T-helper 9 cell (primary cell): ENCODE data around the gene SLC35A2.

Experiments used
- DNase-seq: peaks from one replicate; pipeline ENCODE4 v3.0.0-alpha.2; 2020
- total RNA-seq, 2 donors: gene quantifications; one replicate each; lab custom pipeline; 2026; lab: John Stamatoyannopoulos, UW

The SLC35A2 gene
- total RNA-seq: 21.0 to 32.3 reads per million in 2 donors

GRCh38 chrX:48911412-48912182 lies at the start of gene SLC35A2:
SLC35A2 (minus strand) TSS chrX:48911646; CDS start chrX:48911636, 10 bp downstream.
- peak; percentile 87 for DNase-seq

- DNase-seq: no peak
Observed at GRCh38 chrX:48960291-48960690, 48.8 kb upstream of the SLC35A2 start.

- DNase-seq: no peak
Observed at GRCh38 chrX:48958635-48959094, 47.2 kb upstream of the SLC35A2 start.

- peak; percentile 83 for DNase-seq
Observed at GRCh38 chrX:48957827-48958634, 46.6 kb upstream of the SLC35A2 start.

DNA sequence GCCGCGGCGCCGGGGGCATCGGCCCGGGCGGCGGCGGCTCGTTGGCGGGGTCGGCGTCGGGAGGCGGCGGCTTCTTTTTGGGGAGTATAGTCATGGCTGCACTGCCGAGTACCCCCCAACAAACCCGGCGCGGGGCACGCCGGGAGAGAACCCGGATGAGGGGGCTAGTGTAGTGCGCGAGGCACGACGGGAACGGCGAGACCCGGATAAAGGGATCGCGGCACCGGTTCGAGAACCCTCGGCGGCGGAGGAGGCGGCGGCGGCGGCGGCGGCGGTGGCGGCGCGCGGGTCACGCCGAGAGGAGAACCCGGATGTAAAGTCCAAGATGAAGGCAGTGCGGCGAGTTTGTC lies 46.0 kb upstream of the SLC35A2 start, which contains the start of gene OTUD5:
Gene OTUD5, minus strand, starts transcription at position 131 of the 350 bp plus-strand sequence. Its CDS starts 37 bp downstream, at position 94.
- peak; percentile 62 for DNase-seq

DNA sequence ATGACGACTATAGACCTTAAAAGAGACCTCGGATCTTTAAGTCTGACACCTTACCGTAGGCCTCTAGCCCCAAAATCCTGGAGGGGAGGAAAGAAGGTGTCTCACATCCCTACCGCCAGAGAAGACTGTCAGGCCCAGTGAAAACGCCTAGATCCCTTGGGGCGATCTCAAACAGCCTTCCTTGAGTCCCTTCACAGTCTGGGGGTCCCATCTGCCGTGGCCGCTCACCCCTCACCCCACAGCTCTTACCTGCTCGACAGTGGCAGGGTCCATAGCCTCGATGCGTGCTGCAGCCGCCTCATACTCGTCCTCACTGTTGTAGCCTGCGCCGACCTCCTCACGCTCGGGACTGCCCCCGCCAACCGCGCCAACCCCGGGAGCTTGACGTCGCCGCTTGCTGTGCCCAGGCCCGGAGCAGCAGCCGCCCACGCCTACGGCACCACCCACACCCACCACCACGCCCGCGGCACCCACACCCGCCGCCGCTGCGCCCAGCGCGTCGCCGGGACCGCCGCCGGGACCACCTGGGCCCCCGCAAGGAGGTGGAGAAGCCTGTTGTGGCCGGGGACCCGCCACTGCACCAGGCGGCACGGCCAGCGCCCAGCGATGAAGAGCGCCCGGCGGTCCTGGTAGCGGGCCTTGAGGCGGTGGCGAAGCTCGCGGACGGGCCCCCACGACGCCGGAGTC lies 45.4 kb upstream of the SLC35A2 start:
- peak; percentile 58 for DNase-seq

GRCh38 chrX:48948589-48948988 lies 37.1 kb upstream of the SLC35A2 start:
- DNase-seq: no peak

DNA sequence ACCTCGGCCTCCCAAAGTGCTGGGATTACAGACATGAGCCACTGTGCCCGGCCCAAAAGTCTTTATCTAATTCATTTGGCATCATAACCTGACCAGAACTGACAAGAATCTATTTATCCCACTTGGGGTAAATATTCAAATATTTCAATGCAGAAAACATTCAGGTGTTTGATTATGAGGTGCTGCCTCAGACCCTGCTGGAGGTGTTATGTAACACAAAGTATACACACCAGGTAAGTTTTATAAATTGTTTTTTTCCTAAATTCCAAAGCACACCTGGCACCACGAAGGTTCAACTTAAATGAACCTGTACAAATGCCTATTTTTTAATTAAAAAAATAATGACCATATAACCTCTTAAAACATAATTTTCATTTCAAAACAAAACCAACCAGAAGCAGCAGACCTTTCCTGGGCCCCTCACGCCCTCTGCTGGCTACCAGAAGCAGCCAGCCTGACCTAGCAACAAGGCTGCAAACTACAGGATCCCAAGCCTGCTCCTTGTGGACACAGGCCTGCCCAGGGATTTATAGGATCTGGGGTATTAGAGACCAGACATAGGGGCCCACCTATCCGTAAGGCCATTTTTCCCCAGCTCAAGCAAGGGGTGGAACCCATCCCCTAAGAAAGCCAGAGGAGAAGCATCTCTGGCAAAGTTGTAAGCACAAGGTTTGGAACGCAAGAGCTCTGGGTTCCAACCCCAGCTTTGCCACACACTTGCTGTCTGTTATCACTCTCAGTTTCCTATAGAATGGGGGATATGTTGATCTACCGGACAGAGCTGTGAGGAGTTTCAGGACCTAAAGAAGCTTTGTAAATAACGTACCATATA lies 34.3 kb upstream of the SLC35A2 start:
- peak; percentile 49 for DNase-seq

DNA sequence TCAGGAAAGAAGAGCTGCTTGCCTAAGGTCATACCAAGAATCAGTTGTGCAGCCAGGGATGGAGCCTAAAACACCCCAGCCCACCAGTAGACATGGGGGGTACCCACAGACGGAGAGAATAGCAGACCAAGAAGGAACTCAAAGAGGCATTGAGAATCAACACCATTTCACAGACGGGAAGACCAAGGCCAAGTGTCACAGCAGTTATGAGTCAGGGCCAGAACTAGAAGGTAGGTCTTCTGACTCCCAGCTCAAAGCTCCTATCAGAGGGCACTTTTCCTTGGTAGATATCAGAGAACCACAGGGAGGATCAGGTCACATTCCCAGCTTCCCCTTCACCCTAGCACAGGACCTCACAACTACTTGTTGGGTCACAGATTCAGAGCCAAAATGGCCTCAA lies 31.4 kb upstream of the SLC35A2 start:
- no peak for DNase-seq

- no peak for DNase-seq
Observed at GRCh38 chrX:48940404-48940955, 29.0 kb upstream of the SLC35A2 start.

GRCh38 chrX:48939524-48940228 lies 28.2 kb upstream of the SLC35A2 start:
- DNase-seq: no peak

DNA sequence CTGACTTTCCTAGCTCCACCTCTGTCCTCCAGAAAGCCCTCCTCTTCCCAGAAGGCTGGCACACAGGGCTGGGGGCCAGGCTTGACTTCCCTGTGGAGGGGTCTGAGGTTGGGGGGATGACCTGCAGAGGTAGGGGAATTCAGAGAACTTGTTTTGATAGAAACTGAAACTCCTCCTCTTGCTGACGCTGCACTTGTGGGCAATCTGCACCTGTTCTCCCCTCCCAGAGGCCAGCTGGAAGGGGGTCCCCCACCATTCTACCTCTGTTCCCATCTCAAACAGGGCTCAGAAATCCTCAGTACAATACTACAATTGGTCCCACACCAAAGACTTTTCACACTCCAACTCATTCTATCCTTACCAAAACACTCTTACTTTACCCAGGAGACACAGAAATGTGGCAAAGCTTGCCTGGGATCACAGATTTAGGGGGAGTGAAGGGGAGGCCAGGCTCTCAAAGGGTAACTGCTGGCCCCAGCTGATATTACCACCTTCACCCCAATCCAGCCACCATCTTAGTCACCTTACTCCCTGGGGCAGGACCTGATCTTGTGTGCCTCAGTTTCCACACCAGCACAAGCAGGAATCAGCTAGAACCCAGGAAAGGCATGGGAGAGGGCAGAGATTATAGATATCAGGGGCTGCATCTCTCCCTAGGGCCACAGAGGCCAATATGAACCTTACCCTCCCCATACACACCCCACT lies 27.4 kb upstream of the SLC35A2 start:
- peak; percentile 48 for DNase-seq

DNA sequence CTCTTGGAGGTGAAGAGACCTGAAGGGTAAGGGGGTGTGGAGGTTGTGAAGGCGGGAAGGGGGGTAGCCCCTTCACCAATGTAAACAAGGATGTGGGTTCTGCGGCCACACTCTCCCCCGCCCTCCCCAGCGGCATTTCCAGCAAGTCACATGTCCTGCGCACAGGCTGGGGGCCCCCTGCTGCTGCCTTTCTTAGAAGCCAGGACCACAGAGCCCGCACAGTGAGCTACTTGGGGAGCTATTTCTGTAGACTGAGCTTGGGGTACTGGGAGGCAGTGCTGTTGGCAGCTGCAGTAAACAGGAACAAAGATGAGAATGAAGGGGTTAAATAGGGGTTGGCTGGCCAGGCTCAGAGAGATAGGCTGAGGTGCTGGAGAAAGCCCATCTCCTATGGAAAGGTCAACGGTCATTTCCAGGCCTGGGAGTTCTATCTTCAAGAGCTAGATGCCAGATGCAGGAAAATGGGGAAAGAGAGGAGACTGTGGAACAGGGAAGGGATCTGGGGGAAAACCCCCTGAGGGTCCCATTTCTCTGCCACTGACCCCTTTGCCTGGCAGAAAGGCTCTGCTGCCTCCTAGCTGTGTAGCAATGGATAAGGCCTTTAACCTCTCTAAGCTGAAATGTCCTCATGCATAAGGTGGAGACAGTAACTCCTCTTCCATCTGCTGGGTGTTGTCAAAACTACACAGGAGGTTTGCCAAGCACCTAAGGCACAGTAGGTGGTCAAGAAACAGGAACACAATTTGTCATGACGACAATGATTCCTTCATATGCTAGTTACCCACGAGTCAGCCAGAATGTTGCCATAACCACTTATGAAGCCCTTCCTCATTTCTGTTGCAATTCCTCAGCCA lies 25.8 kb upstream of the SLC35A2 start:
- peak; percentile 79 for DNase-seq

- no peak for DNase-seq
Observed at GRCh38 chrX:48936429-48937053, 25.1 kb upstream of the SLC35A2 start.

- DNase-seq: no peak
Observed at GRCh38 chrX:48935301-48935670, 23.8 kb upstream of the SLC35A2 start.

- no peak for DNase-seq
Observed at GRCh38 chrX:48934581-48935300, 23.3 kb upstream of the SLC35A2 start.

DNA sequence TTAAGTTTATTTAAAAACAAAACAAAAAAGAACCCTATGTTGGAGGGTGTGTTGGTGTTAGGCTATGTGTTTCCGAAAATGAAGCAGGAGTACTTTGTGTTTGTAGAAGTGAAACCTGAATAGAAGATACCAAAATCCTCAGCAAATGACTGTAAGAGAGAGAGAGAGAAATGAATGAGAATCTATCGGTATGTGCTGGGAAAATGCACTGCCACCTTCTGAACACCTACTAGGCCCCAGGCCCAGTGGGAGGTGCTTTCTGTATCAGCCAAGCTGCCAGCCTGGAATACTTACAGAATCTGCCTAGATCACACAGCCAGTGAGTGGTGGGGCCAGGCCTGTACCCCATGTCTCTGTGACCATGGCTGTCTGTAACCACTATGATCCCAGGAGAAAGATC lies 22.3 kb upstream of the SLC35A2 start:
- DNase-seq: no peak

- DNase-seq: no peak
Observed at GRCh38 chrX:48927736-48928382, 16.4 kb upstream of the SLC35A2 start.
